Caco-2 (cell line): ENCODE results near the gene CATSPER3. TPM values are rescaled to one million over a fixed set of nuclear protein-coding genes. Genes with fewer than 3 reads are reported as not detected.

Source experiments
- BruUV-seq: library from RNA; stranded (reverse); fragments of 400-500 nt; replicated peaks from 2 replicates; lab custom pipeline; 2021; lab: Mats Ljungman, UMichigan
- CTCF ChIA-PET: fragments of 300-600 bp; sonication (Branson Sonifier 250); formaldehyde crosslinking; loops from one replicate; lab custom pipeline; 2022; ENCODE audit warnings: antibody characterized with exemption; lab: Charles Lee
- POLR2A ChIA-PET: fragments of 300-600 bp; sonication (Branson Sonifier 250); formaldehyde crosslinking; loops from one replicate; lab custom pipeline; 2022; ENCODE audit warnings: antibody characterized with exemption; lab: Charles Lee
- DNase-seq, 2 experiments: peaks; one replicate each; pipeline versions ENCODE4 v3.0.0 to v3.0.0-alpha.2; 2020 to 2022
- H3K27me3 ChIP-seq: replicated peaks from 2 replicates; pipeline ENCODE4 v1.6.0; 2011; ENCODE audit warnings: low read length; ENCODE audit not compliant: control insufficient read depth, insufficient read depth
- H3K36me3 ChIP-seq: 2 replicates; pipeline ENCODE4 v1.5.1; 2011; ENCODE audit warnings: low read length; ENCODE audit not compliant: control insufficient read depth, insufficient read depth
- H3K4me1 ChIP-seq: fragments of 250-450 bp; sonication (Bioruptor Pico); 2 replicates; pipeline ENCODE4 v1.5.1; 2020; ENCODE audit warnings: mild to moderate bottlenecking
- H3K4me3 ChIP-seq: 2 replicates; pipeline ENCODE4 v1.5.1; 2011; ENCODE audit warnings: low read depth, mild to moderate bottlenecking, control low read depth, low read length
- H3K9me3 ChIP-seq: fragments of 250-450 bp; sonication (Bioruptor Pico); 2 replicates; pipeline ENCODE4 v1.5.1; 2020; ENCODE audit warnings: mild to moderate bottlenecking, moderate library complexity
- H3K27ac Mint-ChIP-seq: one replicate; pipeline ENCODE4 v1.8.0; 2022; ENCODE audit warnings: mixed read lengths; ENCODE audit not compliant: unreplicated experiment
- H3K27me3 Mint-ChIP-seq: one replicate; pipeline ENCODE4 v1.8.0; 2022; ENCODE audit warnings: mixed read lengths; ENCODE audit not compliant: insufficient read depth, unreplicated experiment
- H3K36me3 Mint-ChIP-seq: one replicate; pipeline ENCODE4 v1.8.0; 2022; ENCODE audit warnings: mild to moderate bottlenecking, mixed read lengths; ENCODE audit not compliant: insufficient read depth, unreplicated experiment
- H3K4me1 Mint-ChIP-seq: one replicate; pipeline ENCODE4 v1.8.0; 2022; ENCODE audit warnings: low read depth, mixed read lengths; ENCODE audit not compliant: unreplicated experiment
- H3K4me3 Mint-ChIP-seq: one replicate; pipeline ENCODE4 v1.8.0; 2022; ENCODE audit warnings: mild to moderate bottlenecking, moderate library complexity, mixed read lengths; ENCODE audit not compliant: unreplicated experiment
- H3K9me3 Mint-ChIP-seq: one replicate; pipeline ENCODE4 v1.8.0; 2022; ENCODE audit warnings: mixed read lengths; ENCODE audit not compliant: unreplicated experiment
- intact Hi-C: fragments of 100-400 bp; cut with micrococcal nuclease; formaldehyde crosslinking; loops from one replicate; pipeline ENCODE4 v1.10.0; 2022; ENCODE audit not compliant: unreplicated experiment
- total RNA-seq: library from RNA; stranded (reverse); gene quantifications from 2 replicates; pipeline ENCODE4 v1.2.3, GENCODE V29; 2022
- TF ChIP-seq, protein P1 (sequence below), 2 experiments: fragments of 200-600 bp in 1 of 2; IDR thresholded peaks; 1 replicate in 1 of 2; 2 replicates in 1 of 2; pipeline versions ENCODE4 v1.5.1 to v1.8.0; 2011 to 2022; ENCODE audit warnings: antibody characterized with exemption in 1 of 2, control low read depth in 1 of 2, inconsistent platforms in 1 of 2, low read depth in 1 of 2, low read length in 1 of 2, mild to moderate bottlenecking in 1 of 2, moderate library complexity in 1 of 2; ENCODE audit not compliant: insufficient read depth in 1 of 2, severe bottlenecking in 1 of 2, unreplicated experiment in 1 of 2

The CATSPER3 gene
- total RNA-seq, 1 experiment from 2014 or later = 0.61 TPM

DNA sequence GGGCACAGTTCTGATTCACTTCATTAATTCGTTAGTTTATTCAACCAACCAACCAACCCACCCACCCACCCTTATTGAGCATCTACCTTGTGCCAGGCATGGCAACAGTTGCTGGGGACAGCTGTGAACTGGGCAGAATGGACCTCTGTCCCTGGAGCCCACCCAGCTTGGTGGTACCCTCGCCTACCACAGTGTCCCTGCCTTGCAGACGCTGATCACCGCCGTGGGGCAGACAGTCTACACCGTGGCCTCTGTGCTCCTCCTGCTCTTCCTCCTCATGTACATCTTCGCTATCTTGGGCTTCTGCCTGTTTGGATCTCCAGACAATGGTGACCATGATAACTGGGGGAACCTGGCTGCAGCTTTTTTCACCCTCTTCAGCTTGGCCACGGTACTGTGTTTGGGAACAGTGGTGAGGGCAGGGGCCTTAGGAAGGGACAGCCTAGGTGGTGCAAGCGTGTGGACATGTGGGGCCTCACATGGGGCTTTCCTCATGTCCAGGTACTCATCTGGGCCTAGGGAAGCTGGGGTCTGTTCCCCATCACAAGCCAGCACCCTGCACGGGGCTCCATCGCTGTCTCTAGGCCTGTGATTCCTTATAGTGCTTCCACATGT is 40.1 kb downstream of the CATSPER3 start:
- POLR2A ChIA-PET = no interaction called here
- no peaks in the 10 kb centered on the region for H3K27me3 Mint-ChIP-seq

DNA sequence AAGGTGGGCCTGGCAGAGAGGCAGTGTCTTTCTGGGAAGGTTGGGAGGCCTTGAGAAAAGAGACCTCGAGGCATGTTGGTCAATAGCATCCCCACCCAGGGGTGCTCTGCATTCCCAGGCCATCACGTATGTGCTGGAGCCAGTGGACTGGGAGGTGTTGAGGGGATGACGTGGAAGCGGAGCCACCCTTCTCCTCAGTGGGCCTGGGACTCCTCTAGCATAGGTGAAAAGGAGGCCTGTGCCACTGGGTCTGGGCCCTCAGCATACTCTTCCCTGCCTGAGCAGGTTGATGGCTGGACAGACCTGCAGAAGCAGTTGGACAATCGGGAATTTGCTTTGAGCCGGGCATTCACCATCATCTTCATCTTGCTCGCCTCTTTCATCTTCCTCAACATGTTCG is 40.8 kb downstream of the CATSPER3 start:
- no peaks in the 10 kb centered on the region for H3K9me3 ChIP-seq
- DNase-seq = no peak
- Mint-ChIP-seq H3K4me1 (peaks cover 14% of the 10 kb centered on the region), H3K36me3 (peaks cover 16% of the 10 kb centered on the region), H3K27ac (no peak overlapping the region), H3K9me3 (peaks cover 8% of the 10 kb centered on the region), H3K27me3 (no peaks in the 10 kb centered on the region), H3K4me3 (no peak overlapping the region)
- BruUV-seq = no TSS peak
- no peaks in the 10 kb centered on the region; the same call in 1 of the 2 replicates for H3K36me3 ChIP-seq
- TF ChIP-seq, protein P1, sequence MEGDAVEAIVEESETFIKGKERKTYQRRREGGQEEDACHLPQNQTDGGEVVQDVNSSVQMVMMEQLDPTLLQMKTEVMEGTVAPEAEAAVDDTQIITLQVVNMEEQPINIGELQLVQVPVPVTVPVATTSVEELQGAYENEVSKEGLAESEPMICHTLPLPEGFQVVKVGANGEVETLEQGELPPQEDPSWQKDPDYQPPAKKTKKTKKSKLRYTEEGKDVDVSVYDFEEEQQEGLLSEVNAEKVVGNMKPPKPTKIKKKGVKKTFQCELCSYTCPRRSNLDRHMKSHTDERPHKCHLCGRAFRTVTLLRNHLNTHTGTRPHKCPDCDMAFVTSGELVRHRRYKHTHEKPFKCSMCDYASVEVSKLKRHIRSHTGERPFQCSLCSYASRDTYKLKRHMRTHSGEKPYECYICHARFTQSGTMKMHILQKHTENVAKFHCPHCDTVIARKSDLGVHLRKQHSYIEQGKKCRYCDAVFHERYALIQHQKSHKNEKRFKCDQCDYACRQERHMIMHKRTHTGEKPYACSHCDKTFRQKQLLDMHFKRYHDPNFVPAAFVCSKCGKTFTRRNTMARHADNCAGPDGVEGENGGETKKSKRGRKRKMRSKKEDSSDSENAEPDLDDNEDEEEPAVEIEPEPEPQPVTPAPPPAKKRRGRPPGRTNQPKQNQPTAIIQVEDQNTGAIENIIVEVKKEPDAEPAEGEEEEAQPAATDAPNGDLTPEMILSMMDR (IDR thresholded peaks at IDR 0.05; ENCODE audit: insufficient read depth in 1 of 2, low read depth in 1 of 2, low read length in 1 of 2, severe bottlenecking in 1 of 2, unreplicated experiment in 1 of 2) = no peak
- ChIA-PET POLR2A (no interaction called here), CTCF (no interaction called here)
- peaks cover 4% of the 10 kb centered on the region; the same call in 1 of the 2 replicates for H3K4me1 ChIP-seq
- no peak overlapping the region for H3K4me3 ChIP-seq
- no peaks in the 10 kb centered on the region for H3K27me3 ChIP-seq
- intact Hi-C loops = no loop called here

More for the DNA sequence above, 40.1 kb downstream of the CATSPER3 start:
- no peaks in the 10 kb centered on the region; the same call in 1 of the 2 replicates for H3K36me3 ChIP-seq
- BruUV-seq = no TSS peak
- no peaks in the 10 kb centered on the region for H3K27me3 ChIP-seq
- no peak overlapping the region for H3K4me3 Mint-ChIP-seq
- peaks cover 16% of the 10 kb centered on the region for H3K36me3 Mint-ChIP-seq
- peaks cover 14% of the 10 kb centered on the region for H3K4me1 Mint-ChIP-seq
- H3K4me1 ChIP-seq = peaks cover 4% of the 10 kb centered on the region; the same call in 1 of the 2 replicates
- intact Hi-C loops = no loop called here
- CTCF ChIA-PET = no interaction called here
- H3K4me3 ChIP-seq = no peak overlapping the region
- H3K9me3 Mint-ChIP-seq = peaks cover 9% of the 10 kb centered on the region
- TF ChIP-seq, protein P1 (IDR thresholded peaks at IDR 0.05; ENCODE audit: insufficient read depth in 1 of 2, low read depth in 1 of 2, low read length in 1 of 2, severe bottlenecking in 1 of 2, unreplicated experiment in 1 of 2) = no peak
- H3K27ac Mint-ChIP-seq = no peak overlapping the region
- DNase-seq = no peak
- H3K9me3 ChIP-seq = no peaks in the 10 kb centered on the region

DNA sequence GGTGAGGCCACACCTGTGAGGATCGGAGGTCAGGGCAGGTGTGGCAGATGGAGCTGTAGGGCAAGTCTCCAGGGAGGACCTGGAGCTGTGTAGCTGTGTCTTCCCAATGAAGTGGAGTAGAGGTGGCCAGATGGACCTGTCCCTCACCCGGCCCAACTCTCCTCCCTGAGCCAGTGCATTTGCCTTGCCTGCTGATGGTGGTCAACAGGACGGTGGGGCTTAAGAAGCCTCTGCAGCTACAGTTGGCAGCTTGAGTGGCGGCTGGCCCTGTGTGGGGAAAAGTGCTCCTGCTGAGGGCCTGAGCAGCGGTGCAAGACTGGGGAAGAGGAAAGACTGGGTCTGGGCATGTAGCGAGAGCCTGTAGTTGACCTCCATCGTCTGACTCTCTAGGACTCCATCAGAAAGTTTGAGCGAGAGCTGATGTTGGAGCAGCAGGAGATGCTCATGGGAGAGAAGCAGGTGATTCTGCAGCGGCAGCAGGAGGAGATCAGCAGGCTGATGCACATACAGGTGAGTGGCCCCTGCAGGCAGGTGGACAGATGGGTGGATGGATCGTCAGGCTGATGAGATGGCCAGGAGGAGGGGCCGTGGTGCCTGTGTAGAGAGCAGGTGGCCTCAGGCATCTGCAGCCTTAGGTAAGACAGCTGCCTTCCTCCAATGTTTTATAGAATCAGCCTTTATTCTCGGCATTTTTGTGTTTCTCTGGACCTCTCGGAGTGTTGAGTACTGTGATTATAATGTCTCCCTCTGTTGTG is 41.5 kb downstream of the CATSPER3 start:
- DNase-seq = no peak
- Histone ChIP-seq H3K4me1 (peaks cover 4% of the 10 kb centered on the region; the same call in 1 of the 2 replicates), H3K36me3 (no peaks in the 10 kb centered on the region; the same call in 1 of the 2 replicates), H3K9me3 (no peaks in the 10 kb centered on the region), H3K27me3 (no peaks in the 10 kb centered on the region), H3K4me3 (no peak overlapping the region)
- intact Hi-C loops = no loop called here
- peaks cover 14% of the 10 kb centered on the region for H3K4me1 Mint-ChIP-seq
- BruUV-seq = no TSS peak
- peaks cover 12% of the 10 kb centered on the region for H3K36me3 Mint-ChIP-seq
- TF ChIP-seq, protein P1 (IDR thresholded peaks at IDR 0.05; ENCODE audit: insufficient read depth in 1 of 2, low read depth in 1 of 2, low read length in 1 of 2, severe bottlenecking in 1 of 2, unreplicated experiment in 1 of 2) = peak in 1 of 2 experiments; percentile 6
- ChIA-PET POLR2A (interaction anchor here (0.6 kb wide), 1 partner anchor 130 kb away, joined by 4 read pairs; no protein-coding TSS in a partner anchor), CTCF (no interaction called here)
- no peak overlapping the region for H3K4me3 Mint-ChIP-seq
- H3K27ac Mint-ChIP-seq = no peak overlapping the region
- peaks cover 4% of the 10 kb centered on the region for H3K9me3 Mint-ChIP-seq
- H3K27me3 Mint-ChIP-seq = no peaks in the 10 kb centered on the region
